K562 (cell line): ENCODE measurements around the gene TRIOBP. TPM values are rescaled to one million over a fixed set of nuclear protein-coding genes. Genes with fewer than 3 reads are reported as not detected.

Experiments used
- ATF1 ChIP-seq, 2 experiments: fragments of 450-650 bp in 1 of 2; IDR thresholded peaks; 2 replicates each; pipeline ENCODE4 v1.6.1; 2016; ENCODE audit warnings: missing compliant biosample characterization in 1 of 2, missing genetic modification characterization in 1 of 2
- BCL6 ChIP-seq: fragments of 250-450 bp; sonication (Bioruptor Pico); IDR thresholded peaks from 2 replicates; pipeline ENCODE4 v1.4.0; 2020
- CEBPB ChIP-seq: fragments of 450-650 bp; IDR thresholded peaks from 2 replicates; pipeline ENCODE4 v1.6.1; 2016; ENCODE audit warnings: missing genetic modification characterization, missing compliant biosample characterization
- ESRRB ChIP-seq: fragments of 250-450 bp; sonication (Bioruptor Pico); IDR thresholded peaks from 2 replicates; pipeline ENCODE4 v1.5.0; 2020; ENCODE audit warnings: mild to moderate bottlenecking, moderate library complexity, borderline replicate concordance
- HNRNPK ChIP-seq: fragments of 200-400 bp; formaldehyde crosslinking; IDR thresholded peaks from one replicate; pipeline ENCODE4 v1.6.1; 2018; ENCODE audit warnings: mild to moderate bottlenecking, low read depth, low read length; ENCODE audit not compliant: poor library complexity, severe bottlenecking
- L3MBTL2 ChIP-seq: fragments of 450-650 bp; IDR thresholded peaks from 2 replicates; pipeline ENCODE4 v1.6.1; 2016; ENCODE audit warnings: mild to moderate bottlenecking, moderate library complexity
- MCM3 ChIP-seq: fragments of 450-650 bp; IDR thresholded peaks from 2 replicates; pipeline ENCODE4 v1.6.1; 2016
- MCM5 ChIP-seq: fragments of 450-650 bp; IDR thresholded peaks from 2 replicates; pipeline ENCODE4 v1.6.1; 2016; ENCODE audit warnings: low read depth
- NELFE ChIP-seq: IDR thresholded peaks from 2 replicates; pipeline ENCODE4 v1.6.1; 2011; ENCODE audit warnings: mild to moderate bottlenecking; ENCODE audit not compliant: insufficient read depth, insufficient read length
- PPARD ChIP-seq: fragments of 250-450 bp; sonication (Bioruptor Pico); IDR thresholded peaks from 2 replicates; pipeline ENCODE4 v1.8.0; 2022; ENCODE audit warnings: inconsistent platforms, mild to moderate bottlenecking, moderate library complexity
- PURB ChIP-seq: sonication (generic); formaldehyde crosslinking; IDR thresholded peaks from 2 replicates; pipeline ENCODE4 v1.9.0; 2021; ENCODE audit warnings: low read depth, mild to moderate bottlenecking, missing genetic modification reagents
- SIRT6 ChIP-seq: IDR thresholded peaks from one replicate; pipeline ENCODE4 v1.6.1; 2012; ENCODE audit warnings: low read depth, mild to moderate bottlenecking, control low read depth, inconsistent platforms, low read length, moderate library complexity
- SP1 ChIP-seq: sonication (generic); formaldehyde crosslinking; IDR thresholded peaks from 2 replicates; pipeline ENCODE4 v1.8.1; 2022; ENCODE audit warnings: mild to moderate bottlenecking, missing genetic modification reagents
- TARDBP ChIP-seq: fragments of 450-650 bp; IDR thresholded peaks from 2 replicates; pipeline ENCODE4 v1.6.1; 2016
- ZNF282 ChIP-seq: sonication (generic); formaldehyde crosslinking; IDR thresholded peaks from 2 replicates; pipeline ENCODE4 v1.8.1; 2023; ENCODE audit warnings: missing genetic modification reagents
- ZNF384 ChIP-seq: IDR thresholded peaks from 2 replicates; pipeline ENCODE4 v1.6.1; 2012; ENCODE audit warnings: low read depth, low read length, improper control_type of control experiment
- ZNF707 ChIP-seq: fragments of 250-450 bp; sonication (Bioruptor Pico); conservative IDR thresholded peaks from 2 replicates; pipeline ENCODE4 v1.8.0; 2022; ENCODE audit warnings: inconsistent platforms, mild to moderate bottlenecking, moderate library complexity
- ZNF76 ChIP-seq: fragments of 250-450 bp; sonication (Bioruptor Pico); IDR thresholded peaks from 2 replicates; pipeline ENCODE4 v1.4.0; 2020; ENCODE audit warnings: mild to moderate bottlenecking, moderate library complexity, borderline replicate concordance
- ZNF77 ChIP-seq: fragments of 250-450 bp; sonication (Bioruptor Pico); IDR thresholded peaks from 2 replicates; pipeline ENCODE4 v1.5.0; 2020
- polyA plus RNA-seq, 8 experiments: library from polyadenylated mRNA; depleted of rRNA in 4 of 8; stranded (reverse) in 5 of 8; unstranded in 3 of 8; fragments of >200 nt; fragmentation: Nextera tagmentation in 2 of 8; fragmentation: Illumina TruSeq in 1 of 8; extraction: Ambion mirVana in 2 of 8; extraction: Trizol in 1 of 8; gene quantifications; 2 replicates each; pipeline versions ENCODE4 v1.2.1 to v1.2.3, GENCODE V29; 2011 to 2014; ENCODE audit warnings: inconsistent platforms in 1 of 8, missing spikeins in 1 of 8
- total RNA-seq, 7 experiments: library from RNA; depleted of rRNA in 6 of 7; stranded (reverse); fragments of >200 nt in 6 of 7; fragmentation: Illumina TruSeq in 2 of 7; extraction: Trizol in 2 of 7; gene quantifications; 2 replicates each; pipeline versions ENCODE4 v1.2.1 to v1.2.3, GENCODE V29; 2011 to 2021; ENCODE audit warnings: low replicate concordance in 1 of 7
- TF ChIP-seq, protein P1 (sequence below): fragments of 450-650 bp; formaldehyde crosslinking; IDR thresholded peaks from 2 replicates; pipeline ENCODE4 v1.4.0; 2020; ENCODE audit warnings: mild to moderate bottlenecking, mixed read lengths
- TF ChIP-seq, protein P2 (sequence below), 2 experiments: fragments of 450-650 bp; IDR thresholded peaks; 2 replicates each; pipeline ENCODE4 v1.6.1; 2018; ENCODE audit warnings: mild to moderate bottlenecking in 2 of 2, low read depth in 1 of 2; ENCODE audit not compliant: partially characterized antibody in 2 of 2
- TF ChIP-seq, protein P3 (sequence below): sonication (generic); formaldehyde crosslinking; IDR thresholded peaks from 2 replicates; pipeline ENCODE4 v1.8.0; 2022; ENCODE audit warnings: missing genetic modification reagents, mild to moderate bottlenecking, borderline replicate concordance
- TF ChIP-seq, protein P4 (sequence below), 2 experiments: fragments of 450-650 bp; conservative IDR thresholded peaks; 2 replicates each; pipeline ENCODE4 v1.6.1; 2017; ENCODE audit warnings: mild to moderate bottlenecking in 2 of 2, moderate library complexity in 2 of 2

Gene TRIOBP
- total and polyA plus RNA-seq, 9 of the 15 experiments (the other 6 are each of a cell fraction or from before 2014, with no cell fraction given): 0.24 to 13.8 (median 5.5) TPM

DNA sequence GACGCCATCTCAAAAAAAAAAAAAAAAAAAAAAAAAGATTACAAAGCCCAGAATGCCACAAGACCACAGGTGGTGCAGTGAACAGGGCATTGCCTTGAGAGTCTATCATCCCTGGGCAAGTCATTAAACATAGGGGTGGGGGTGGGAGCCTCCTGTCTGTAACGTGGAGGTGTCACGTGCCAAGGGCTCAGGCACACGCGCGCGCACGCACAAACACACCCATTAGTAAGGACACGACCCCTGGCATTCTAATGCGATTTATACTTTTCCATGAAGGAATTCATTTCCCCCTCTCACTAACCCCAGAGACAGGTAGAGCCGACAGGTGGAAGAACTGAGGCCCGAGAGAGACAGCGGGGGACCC lies 105.1 kb downstream of the TRIOBP start (continued):
- TF ChIP-seq PURB (CRISPR knock-in tag) (no peak), L3MBTL2 (0 out of 2 replicates have a peak, but pooled peaks have one; percentile 25), PPARD (CRISPR knock-in tag) (no peak), ZNF282 (CRISPR knock-in tag) (no peak), MCM5 (no peak), SIRT6 (no peak), NELFE (no peak), ESRRB (CRISPR knock-in tag) (no peak), CEBPB (no peak), ATF1 (CRISPR knock-in tag; IDR thresholded peaks at IDR 0.05) (no peak), ATF1 (tag; IDR thresholded peaks at IDR 0.05) (no peak), MCM3 (no peak), BCL6 (CRISPR knock-in tag) (no peak), HNRNPK (no peak), ZNF77 (CRISPR knock-in tag) (no peak), SP1 (CRISPR knock-in tag) (0 out of 2 replicates have a peak, but pooled peaks have one; percentile 2), ZNF384 (no peak), ZNF76 (CRISPR knock-in tag) (no peak), TARDBP (no peak), ZNF707 (CRISPR knock-in tag) (no peak)
- TF ChIP-seq, protein P1, sequence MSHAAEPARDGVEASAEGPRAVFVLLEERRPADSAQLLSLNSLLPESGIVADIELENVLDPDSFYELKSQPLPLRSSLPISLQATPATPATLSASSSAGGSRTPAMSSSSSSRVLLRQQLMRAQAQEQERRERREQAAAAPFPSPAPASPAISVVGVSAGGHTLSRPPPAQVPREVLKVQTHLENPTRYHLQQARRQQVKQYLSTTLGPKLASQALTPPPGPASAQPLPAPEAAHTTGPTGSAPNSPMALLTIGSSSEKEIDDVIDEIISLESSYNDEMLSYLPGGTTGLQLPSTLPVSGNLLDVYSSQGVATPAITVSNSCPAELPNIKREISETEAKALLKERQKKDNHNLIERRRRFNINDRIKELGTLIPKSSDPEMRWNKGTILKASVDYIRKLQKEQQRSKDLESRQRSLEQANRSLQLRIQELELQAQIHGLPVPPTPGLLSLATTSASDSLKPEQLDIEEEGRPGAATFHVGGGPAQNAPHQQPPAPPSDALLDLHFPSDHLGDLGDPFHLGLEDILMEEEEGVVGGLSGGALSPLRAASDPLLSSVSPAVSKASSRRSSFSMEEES (CRISPR knock-in tag): peak; percentile 35
- TF ChIP-seq, protein P2, sequence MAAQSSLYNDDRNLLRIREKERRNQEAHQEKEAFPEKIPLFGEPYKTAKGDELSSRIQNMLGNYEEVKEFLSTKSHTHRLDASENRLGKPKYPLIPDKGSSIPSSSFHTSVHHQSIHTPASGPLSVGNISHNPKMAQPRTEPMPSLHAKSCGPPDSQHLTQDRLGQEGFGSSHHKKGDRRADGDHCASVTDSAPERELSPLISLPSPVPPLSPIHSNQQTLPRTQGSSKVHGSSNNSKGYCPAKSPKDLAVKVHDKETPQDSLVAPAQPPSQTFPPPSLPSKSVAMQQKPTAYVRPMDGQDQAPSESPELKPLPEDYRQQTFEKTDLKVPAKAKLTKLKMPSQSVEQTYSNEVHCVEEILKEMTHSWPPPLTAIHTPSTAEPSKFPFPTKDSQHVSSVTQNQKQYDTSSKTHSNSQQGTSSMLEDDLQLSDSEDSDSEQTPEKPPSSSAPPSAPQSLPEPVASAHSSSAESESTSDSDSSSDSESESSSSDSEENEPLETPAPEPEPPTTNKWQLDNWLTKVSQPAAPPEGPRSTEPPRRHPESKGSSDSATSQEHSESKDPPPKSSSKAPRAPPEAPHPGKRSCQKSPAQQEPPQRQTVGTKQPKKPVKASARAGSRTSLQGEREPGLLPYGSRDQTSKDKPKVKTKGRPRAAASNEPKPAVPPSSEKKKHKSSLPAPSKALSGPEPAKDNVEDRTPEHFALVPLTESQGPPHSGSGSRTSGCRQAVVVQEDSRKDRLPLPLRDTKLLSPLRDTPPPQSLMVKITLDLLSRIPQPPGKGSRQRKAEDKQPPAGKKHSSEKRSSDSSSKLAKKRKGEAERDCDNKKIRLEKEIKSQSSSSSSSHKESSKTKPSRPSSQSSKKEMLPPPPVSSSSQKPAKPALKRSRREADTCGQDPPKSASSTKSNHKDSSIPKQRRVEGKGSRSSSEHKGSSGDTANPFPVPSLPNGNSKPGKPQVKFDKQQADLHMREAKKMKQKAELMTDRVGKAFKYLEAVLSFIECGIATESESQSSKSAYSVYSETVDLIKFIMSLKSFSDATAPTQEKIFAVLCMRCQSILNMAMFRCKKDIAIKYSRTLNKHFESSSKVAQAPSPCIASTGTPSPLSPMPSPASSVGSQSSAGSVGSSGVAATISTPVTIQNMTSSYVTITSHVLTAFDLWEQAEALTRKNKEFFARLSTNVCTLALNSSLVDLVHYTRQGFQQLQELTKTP (IDR thresholded peaks at IDR 0.05; ENCODE audit: low read depth in 1 of 2, partially characterized antibody in 2 of 2): no peak
- TF ChIP-seq, protein P3, sequence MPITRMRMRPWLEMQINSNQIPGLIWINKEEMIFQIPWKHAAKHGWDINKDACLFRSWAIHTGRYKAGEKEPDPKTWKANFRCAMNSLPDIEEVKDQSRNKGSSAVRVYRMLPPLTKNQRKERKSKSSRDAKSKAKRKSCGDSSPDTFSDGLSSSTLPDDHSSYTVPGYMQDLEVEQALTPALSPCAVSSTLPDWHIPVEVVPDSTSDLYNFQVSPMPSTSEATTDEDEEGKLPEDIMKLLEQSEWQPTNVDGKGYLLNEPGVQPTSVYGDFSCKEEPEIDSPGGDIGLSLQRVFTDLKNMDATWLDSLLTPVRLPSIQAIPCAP: no peak
- TF ChIP-seq, protein P4, sequence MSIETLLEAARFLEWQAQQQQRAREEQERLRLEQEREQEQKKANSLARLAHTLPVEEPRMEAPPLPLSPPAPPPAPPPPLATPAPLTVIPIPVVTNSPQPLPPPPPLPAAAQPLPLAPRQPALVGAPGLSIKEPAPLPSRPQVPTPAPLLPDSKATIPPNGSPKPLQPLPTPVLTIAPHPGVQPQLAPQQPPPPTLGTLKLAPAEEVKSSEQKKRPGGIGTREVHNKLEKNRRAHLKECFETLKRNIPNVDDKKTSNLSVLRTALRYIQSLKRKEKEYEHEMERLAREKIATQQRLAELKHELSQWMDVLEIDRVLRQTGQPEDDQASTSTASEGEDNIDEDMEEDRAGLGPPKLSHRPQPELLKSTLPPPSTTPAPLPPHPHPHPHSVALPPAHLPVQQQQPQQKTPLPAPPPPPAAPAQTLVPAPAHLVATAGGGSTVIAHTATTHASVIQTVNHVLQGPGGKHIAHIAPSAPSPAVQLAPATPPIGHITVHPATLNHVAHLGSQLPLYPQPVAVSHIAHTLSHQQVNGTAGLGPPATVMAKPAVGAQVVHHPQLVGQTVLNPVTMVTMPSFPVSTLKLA (conservative IDR thresholded peaks at IDR 0.05): peak; percentile 13 to 14; a peak in 2 of 4 replicates
